Caco-2 (cell line): ENCODE measurements around the gene HAUS3. TPM values are rescaled to one million over a fixed set of nuclear protein-coding genes. Genes with fewer than 3 reads are reported as not detected.

Experiments used
- BruUV-seq: library from RNA; stranded (reverse); fragments of 400-500 nt; replicated peaks from 2 replicates; lab custom pipeline; 2021; lab: Mats Ljungman, UMichigan
- CTCF ChIA-PET: fragments of 300-600 bp; sonication (Branson Sonifier 250); formaldehyde crosslinking; loops from one replicate; lab custom pipeline; 2022; ENCODE audit warnings: antibody characterized with exemption; lab: Charles Lee
- POLR2A ChIA-PET: fragments of 300-600 bp; sonication (Branson Sonifier 250); formaldehyde crosslinking; loops from one replicate; lab custom pipeline; 2022; ENCODE audit warnings: antibody characterized with exemption; lab: Charles Lee
- DNase-seq, 2 experiments: peaks; one replicate each; pipeline versions ENCODE4 v3.0.0 to v3.0.0-alpha.2; 2020 to 2022
- H3K27me3 ChIP-seq: replicated peaks from 2 replicates; pipeline ENCODE4 v1.6.0; 2011; ENCODE audit warnings: low read length; ENCODE audit not compliant: control insufficient read depth, insufficient read depth
- H3K36me3 ChIP-seq: 2 replicates; pipeline ENCODE4 v1.5.1; 2011; ENCODE audit warnings: low read length; ENCODE audit not compliant: control insufficient read depth, insufficient read depth
- H3K4me1 ChIP-seq: fragments of 250-450 bp; sonication (Bioruptor Pico); 2 replicates; pipeline ENCODE4 v1.5.1; 2020; ENCODE audit warnings: mild to moderate bottlenecking
- H3K4me3 ChIP-seq: 2 replicates; pipeline ENCODE4 v1.5.1; 2011; ENCODE audit warnings: low read depth, mild to moderate bottlenecking, control low read depth, low read length
- H3K9me3 ChIP-seq: fragments of 250-450 bp; sonication (Bioruptor Pico); 2 replicates; pipeline ENCODE4 v1.5.1; 2020; ENCODE audit warnings: mild to moderate bottlenecking, moderate library complexity
- H3K27ac Mint-ChIP-seq: one replicate; pipeline ENCODE4 v1.8.0; 2022; ENCODE audit warnings: mixed read lengths; ENCODE audit not compliant: unreplicated experiment
- H3K27me3 Mint-ChIP-seq: one replicate; pipeline ENCODE4 v1.8.0; 2022; ENCODE audit warnings: mixed read lengths; ENCODE audit not compliant: insufficient read depth, unreplicated experiment
- H3K36me3 Mint-ChIP-seq: one replicate; pipeline ENCODE4 v1.8.0; 2022; ENCODE audit warnings: mild to moderate bottlenecking, mixed read lengths; ENCODE audit not compliant: insufficient read depth, unreplicated experiment
- H3K4me1 Mint-ChIP-seq: one replicate; pipeline ENCODE4 v1.8.0; 2022; ENCODE audit warnings: low read depth, mixed read lengths; ENCODE audit not compliant: unreplicated experiment
- H3K4me3 Mint-ChIP-seq: one replicate; pipeline ENCODE4 v1.8.0; 2022; ENCODE audit warnings: mild to moderate bottlenecking, moderate library complexity, mixed read lengths; ENCODE audit not compliant: unreplicated experiment
- H3K9me3 Mint-ChIP-seq: one replicate; pipeline ENCODE4 v1.8.0; 2022; ENCODE audit warnings: mixed read lengths; ENCODE audit not compliant: unreplicated experiment
- intact Hi-C: fragments of 100-400 bp; cut with micrococcal nuclease; formaldehyde crosslinking; loops from one replicate; pipeline ENCODE4 v1.10.0; 2022; ENCODE audit not compliant: unreplicated experiment
- total RNA-seq: library from RNA; stranded (reverse); gene quantifications from 2 replicates; pipeline ENCODE4 v1.2.3, GENCODE V29; 2022
- TF ChIP-seq, protein P1 (sequence below), 2 experiments: fragments of 200-600 bp in 1 of 2; IDR thresholded peaks; 1 replicate in 1 of 2; 2 replicates in 1 of 2; pipeline versions ENCODE4 v1.5.1 to v1.8.0; 2011 to 2022; ENCODE audit warnings: antibody characterized with exemption in 1 of 2, control low read depth in 1 of 2, inconsistent platforms in 1 of 2, low read depth in 1 of 2, low read length in 1 of 2, mild to moderate bottlenecking in 1 of 2, moderate library complexity in 1 of 2; ENCODE audit not compliant: insufficient read depth in 1 of 2, severe bottlenecking in 1 of 2, unreplicated experiment in 1 of 2

HAUS3 gene
- total RNA-seq, 1 experiment from 2014 or later = 17.9 TPM

DNA sequence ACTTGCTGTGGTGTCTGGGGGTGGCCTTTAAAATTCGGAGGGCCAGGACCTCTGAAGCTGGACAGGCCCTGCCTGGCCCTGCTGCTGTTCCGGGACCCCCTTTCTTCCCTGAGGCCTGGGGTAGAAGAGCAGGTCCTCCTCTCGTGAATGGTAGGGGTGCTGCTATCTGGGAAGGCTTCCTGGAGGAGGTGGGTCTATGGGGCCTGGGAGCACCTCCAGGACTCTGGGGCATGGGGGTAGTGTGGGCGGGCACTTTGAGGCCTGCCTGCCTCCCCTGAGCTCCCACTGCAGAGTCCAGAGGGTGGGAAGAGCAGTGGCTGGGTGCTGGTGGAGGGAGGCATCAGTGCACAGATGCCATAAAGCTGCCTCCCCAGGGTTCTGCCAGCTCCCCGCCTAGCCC lies 24.9 kb upstream of the HAUS3 start:
- H3K4me1 ChIP-seq = no peaks in the 10 kb centered on the region
- Mint-ChIP-seq H3K36me3 (no peaks in the 10 kb centered on the region), H3K27me3 (no peaks in the 10 kb centered on the region), H3K4me3 (no peak overlapping the region), H3K4me1 (no peaks in the 10 kb centered on the region), H3K9me3 (no peaks in the 10 kb centered on the region), H3K27ac (no peak overlapping the region)
- intact Hi-C loops = no loop called here
- no peaks in the 10 kb centered on the region for H3K36me3 ChIP-seq
- no peaks in the 10 kb centered on the region; the same call in 1 of the 2 replicates for H3K27me3 ChIP-seq
- POLR2A ChIA-PET = no interaction called here
- H3K4me3 ChIP-seq = no peak overlapping the region
- no TSS peak for BruUV-seq
- CTCF ChIA-PET = no interaction called here
- DNase-seq = no peak
- TF ChIP-seq, protein P1, sequence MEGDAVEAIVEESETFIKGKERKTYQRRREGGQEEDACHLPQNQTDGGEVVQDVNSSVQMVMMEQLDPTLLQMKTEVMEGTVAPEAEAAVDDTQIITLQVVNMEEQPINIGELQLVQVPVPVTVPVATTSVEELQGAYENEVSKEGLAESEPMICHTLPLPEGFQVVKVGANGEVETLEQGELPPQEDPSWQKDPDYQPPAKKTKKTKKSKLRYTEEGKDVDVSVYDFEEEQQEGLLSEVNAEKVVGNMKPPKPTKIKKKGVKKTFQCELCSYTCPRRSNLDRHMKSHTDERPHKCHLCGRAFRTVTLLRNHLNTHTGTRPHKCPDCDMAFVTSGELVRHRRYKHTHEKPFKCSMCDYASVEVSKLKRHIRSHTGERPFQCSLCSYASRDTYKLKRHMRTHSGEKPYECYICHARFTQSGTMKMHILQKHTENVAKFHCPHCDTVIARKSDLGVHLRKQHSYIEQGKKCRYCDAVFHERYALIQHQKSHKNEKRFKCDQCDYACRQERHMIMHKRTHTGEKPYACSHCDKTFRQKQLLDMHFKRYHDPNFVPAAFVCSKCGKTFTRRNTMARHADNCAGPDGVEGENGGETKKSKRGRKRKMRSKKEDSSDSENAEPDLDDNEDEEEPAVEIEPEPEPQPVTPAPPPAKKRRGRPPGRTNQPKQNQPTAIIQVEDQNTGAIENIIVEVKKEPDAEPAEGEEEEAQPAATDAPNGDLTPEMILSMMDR (IDR thresholded peaks at IDR 0.05; ENCODE audit: insufficient read depth in 1 of 2, low read depth in 1 of 2, low read length in 1 of 2, severe bottlenecking in 1 of 2, unreplicated experiment in 1 of 2) = no peak
- H3K9me3 ChIP-seq = no peaks in the 10 kb centered on the region

DNA sequence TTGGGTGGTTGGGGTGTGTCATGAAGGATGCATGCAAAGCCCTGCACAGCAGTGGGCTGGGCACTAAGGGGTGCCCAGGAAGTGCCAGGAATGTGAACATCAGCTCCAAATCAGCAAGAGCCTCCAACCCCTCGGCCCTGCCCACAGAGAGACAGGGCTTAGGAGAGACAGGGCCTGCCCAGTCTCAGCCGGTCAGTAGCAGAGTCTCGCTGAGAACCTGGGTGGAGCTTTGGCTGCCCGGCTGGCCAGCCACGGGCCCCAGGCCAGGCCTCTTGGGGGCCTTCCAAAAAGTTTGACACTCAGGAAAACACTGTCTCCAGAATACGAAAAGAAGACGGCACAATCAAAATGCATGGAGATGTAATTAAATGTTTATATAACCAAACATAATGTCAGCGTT lies 24.3 kb upstream of the HAUS3 start:
- H3K9me3 Mint-ChIP-seq = no peaks in the 10 kb centered on the region
- Histone ChIP-seq H3K27me3 (no peaks in the 10 kb centered on the region; the same call in 1 of the 2 replicates), H3K36me3 (no peaks in the 10 kb centered on the region), H3K4me3 (no peak overlapping the region), H3K9me3 (no peaks in the 10 kb centered on the region), H3K4me1 (no peaks in the 10 kb centered on the region)
- no TSS peak for BruUV-seq
- no peaks in the 10 kb centered on the region for H3K27me3 Mint-ChIP-seq
- no peak overlapping the region for H3K4me3 Mint-ChIP-seq
- TF ChIP-seq, protein P1 (IDR thresholded peaks at IDR 0.05; ENCODE audit: insufficient read depth in 1 of 2, low read depth in 1 of 2, low read length in 1 of 2, severe bottlenecking in 1 of 2, unreplicated experiment in 1 of 2) = no peak
- CTCF ChIA-PET = no interaction called here
- no peaks in the 10 kb centered on the region for H3K4me1 Mint-ChIP-seq
- POLR2A ChIA-PET = no interaction called here
- H3K36me3 Mint-ChIP-seq = no peaks in the 10 kb centered on the region
- no peak for DNase-seq
- intact Hi-C loops = no loop called here
- H3K27ac Mint-ChIP-seq = no peak overlapping the region

DNA sequence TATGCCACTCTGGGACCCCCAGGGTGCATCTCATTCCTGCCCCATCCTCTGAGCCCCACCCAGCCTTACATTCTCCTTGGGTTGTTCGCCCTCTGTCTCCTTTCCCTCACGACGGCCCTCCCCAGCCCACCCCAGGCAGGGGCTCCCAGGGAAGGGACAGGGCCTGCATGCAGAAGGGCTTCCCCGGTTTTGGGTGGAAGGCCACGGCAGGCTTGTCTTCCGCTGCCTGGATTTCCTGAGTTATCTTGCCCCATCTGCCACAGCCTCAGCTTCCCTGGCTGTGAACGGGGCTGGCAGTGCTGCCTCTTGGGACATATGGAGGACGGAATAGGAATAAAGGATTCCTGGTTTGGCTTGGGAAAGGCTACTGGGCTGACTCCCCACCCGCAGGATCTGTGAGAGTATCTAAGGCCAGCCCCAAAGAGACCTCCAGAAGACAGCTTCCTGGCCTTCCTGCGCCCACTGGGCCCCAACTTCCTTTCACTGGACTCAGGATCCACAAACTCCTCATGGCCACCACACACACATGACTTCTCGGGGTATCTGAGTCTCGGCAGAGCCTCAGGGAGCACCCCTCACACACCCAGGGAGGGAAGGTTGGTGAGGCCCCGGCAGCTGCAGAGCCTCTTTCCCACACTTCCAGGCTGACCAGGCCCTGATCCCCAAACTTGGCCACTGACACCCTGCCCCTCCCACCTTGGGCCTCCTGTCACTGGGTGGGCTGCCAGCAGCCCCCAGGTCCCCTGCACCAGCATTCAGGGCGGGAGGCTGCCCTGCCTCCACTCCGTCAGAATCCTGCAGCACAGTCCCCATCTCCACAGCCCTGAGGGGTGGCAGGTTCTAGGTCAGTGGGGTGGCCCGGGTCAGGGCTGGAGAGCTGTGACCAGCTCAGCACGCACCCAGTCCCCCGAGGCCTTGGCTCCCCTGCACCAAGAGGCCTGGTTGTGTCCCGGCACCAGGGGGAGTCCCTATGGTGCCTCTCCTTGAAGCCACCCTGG lies 23.5 kb upstream of the HAUS3 start:
- Mint-ChIP-seq H3K4me1 (no peaks in the 10 kb centered on the region), H3K4me3 (no peak overlapping the region), H3K27ac (no peak overlapping the region), H3K36me3 (no peaks in the 10 kb centered on the region), H3K9me3 (no peaks in the 10 kb centered on the region), H3K27me3 (no peaks in the 10 kb centered on the region)
- H3K9me3 ChIP-seq = no peaks in the 10 kb centered on the region
- ChIA-PET POLR2A (no interaction called here), CTCF (no interaction called here)
- no peaks in the 10 kb centered on the region; the same call in 1 of the 2 replicates for H3K27me3 ChIP-seq
- 0 out of 2 replicates have a peak, but pooled peaks cover 5% of the 10 kb centered on the region for H3K4me1 ChIP-seq
- BruUV-seq = no TSS peak
- TF ChIP-seq, protein P1 (IDR thresholded peaks at IDR 0.05; ENCODE audit: insufficient read depth in 1 of 2, low read depth in 1 of 2, low read length in 1 of 2, severe bottlenecking in 1 of 2, unreplicated experiment in 1 of 2) = no peak
- H3K4me3 ChIP-seq = no peak overlapping the region
- intact Hi-C loops = no loop called here
- no peak for DNase-seq
- H3K36me3 ChIP-seq = no peaks in the 10 kb centered on the region
